Measurements from ENCODE around the gene TXNL4B.
"Not testable (repeated sequence)": the region's sequence is repeated elsewhere in the genome, so short reads cannot be mapped to it uniquely, and the experiment has no call there.

Gene TXNL4B

GRCh38 chr16:72111657-72112451, 18.4 kb upstream of the TXNL4B start:
- DNase-seq (ENCODE audit: low read depth): no peak

- DNase-seq (ENCODE audit: low read depth): no peak
Observed at GRCh38 chr16:72110662-72111615, 17.5 kb upstream of the TXNL4B start.

- no peak for DNase-seq (ENCODE audit: low read depth)
Observed at GRCh38 chr16:72109966-72110530, 16.6 kb upstream of the TXNL4B start.

- DNase-seq (ENCODE audit: low read depth): no peak
Observed at GRCh38 chr16:72109300-72109699, 15.9 kb upstream of the TXNL4B start.

GRCh38 chr16:72108353-72109102, 15.1 kb upstream of the TXNL4B start:
- no peak for DNase-seq (ENCODE audit: low read depth)

- DNase-seq (ENCODE audit: low read depth): no peak
Observed at GRCh38 chr16:72107371-72107770, 14.0 kb upstream of the TXNL4B start.

- no peak for DNase-seq (ENCODE audit: low read depth)
Observed at GRCh38 chr16:72105978-72106377, 12.6 kb upstream of the TXNL4B start.

- no peak for DNase-seq (ENCODE audit: low read depth)
Observed at GRCh38 chr16:72104905-72105304, 11.5 kb upstream of the TXNL4B start.

GRCh38 chr16:72101195-72101594, 7.8 kb upstream of the TXNL4B start:
- DNase-seq (ENCODE audit: low read depth): no peak

GRCh38 chr16:72099377-72099818, 6.0 kb upstream of the TXNL4B start:
- peak; percentile 58 for DNase-seq (ENCODE audit: low read depth)

GRCh38 chr16:72098936-72099335, 5.5 kb upstream of the TXNL4B start:
- DNase-seq (ENCODE audit: low read depth): no peak

- no peak for DNase-seq (ENCODE audit: low read depth)
Observed at GRCh38 chr16:72094266-72094610, 818 bp upstream of the TXNL4B start.

GRCh38 chr16:72092832-72093447, 480 bp downstream of the TXNL4B start:
- DNase-seq (ENCODE audit: low read depth): peak; percentile 79

- no peak for DNase-seq (ENCODE audit: low read depth)
Observed at GRCh38 chr16:72091217-72091616, 2.2 kb downstream of the TXNL4B start.

GRCh38 chr16:72085002-72085401, 8.4 kb downstream of the TXNL4B start:
- DNase-seq (ENCODE audit: low read depth): no peak

- no peak for DNase-seq (ENCODE audit: low read depth)
Observed at GRCh38 chr16:72084445-72084844, 9.0 kb downstream of the TXNL4B start.

GRCh38 chr16:72083778-72084404, 9.5 kb downstream of the TXNL4B start:
- no peak for DNase-seq (ENCODE audit: low read depth)

- not testable (repeated sequence) for DNase-seq (ENCODE audit: low read depth)
Observed at GRCh38 chr16:72076991-72077706, 16.3 kb downstream of the TXNL4B start.

- not testable (repeated sequence) for DNase-seq (ENCODE audit: low read depth)
Observed at GRCh38 chr16:72075067-72075466, 18.4 kb downstream of the TXNL4B start.

GRCh38 chr16:72073560-72074230, 19.7 kb downstream of the TXNL4B start:
- DNase-seq (ENCODE audit: low read depth): no peak
